Measurements from ENCODE around the gene HDAC1.
"Not testable (repeated sequence)": the region's sequence is repeated elsewhere in the genome, so short reads cannot be mapped to it uniquely, and the experiment has no call there.

The HDAC1 gene

DNA sequence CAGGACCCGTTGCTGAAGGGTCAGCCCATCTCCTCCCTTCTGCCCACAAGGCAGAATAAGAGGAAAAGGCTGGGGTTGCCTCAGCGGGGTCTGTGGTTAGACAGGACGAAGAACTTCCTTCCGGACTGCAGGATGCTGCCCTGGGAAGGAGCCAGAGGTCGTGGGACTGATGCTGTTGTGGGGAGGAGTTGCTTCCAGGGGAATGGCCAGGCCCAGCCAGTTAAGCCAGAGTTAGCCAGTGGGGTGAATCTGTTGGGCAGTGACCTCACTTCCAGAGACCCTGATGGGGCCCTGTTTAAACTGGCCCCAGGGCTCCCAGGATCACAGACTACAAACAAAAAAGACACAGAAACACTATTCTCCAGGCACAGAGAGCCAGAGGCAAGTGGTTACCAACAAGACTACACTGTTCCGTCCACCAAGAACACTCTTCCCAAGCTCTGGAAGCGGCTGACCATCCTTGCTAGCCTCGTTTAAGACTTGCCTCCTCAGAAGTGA, 57.4 kb downstream of the HDAC1 start:
- DNase-seq (ENCODE audit: low read depth), result no peak

DNA sequence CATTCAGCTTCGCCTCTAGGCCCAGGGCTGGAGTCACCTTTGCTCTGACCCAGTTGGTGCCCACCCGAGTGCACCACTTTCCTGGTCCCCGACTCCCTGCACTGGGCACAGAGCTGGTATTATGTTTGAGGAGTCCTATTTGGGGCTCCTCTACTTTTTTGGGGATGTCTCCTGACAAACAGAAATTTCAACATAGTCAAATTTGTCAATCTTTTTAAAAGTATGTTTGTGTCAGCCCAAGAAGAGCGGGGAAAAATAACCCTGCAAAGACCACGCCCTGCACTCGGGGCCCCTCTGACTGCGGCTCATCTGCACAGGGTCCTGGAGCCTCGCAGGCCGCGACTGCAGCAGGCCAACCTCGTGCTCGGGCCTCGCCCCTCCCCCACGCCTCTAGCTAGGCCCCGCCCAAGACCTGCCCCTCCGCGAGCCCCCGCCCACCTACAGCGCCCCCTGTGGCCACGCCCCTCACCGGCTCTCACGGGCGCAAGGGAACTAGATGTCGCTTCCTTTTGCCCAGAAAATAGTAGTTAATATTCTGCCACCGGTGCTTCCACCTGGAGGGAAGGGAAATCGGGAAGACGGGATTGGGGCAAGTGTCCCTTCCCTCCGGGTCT, 59.0 kb downstream of the HDAC1 start:
- DNase-seq (ENCODE audit: low read depth), result no peak

DNA sequence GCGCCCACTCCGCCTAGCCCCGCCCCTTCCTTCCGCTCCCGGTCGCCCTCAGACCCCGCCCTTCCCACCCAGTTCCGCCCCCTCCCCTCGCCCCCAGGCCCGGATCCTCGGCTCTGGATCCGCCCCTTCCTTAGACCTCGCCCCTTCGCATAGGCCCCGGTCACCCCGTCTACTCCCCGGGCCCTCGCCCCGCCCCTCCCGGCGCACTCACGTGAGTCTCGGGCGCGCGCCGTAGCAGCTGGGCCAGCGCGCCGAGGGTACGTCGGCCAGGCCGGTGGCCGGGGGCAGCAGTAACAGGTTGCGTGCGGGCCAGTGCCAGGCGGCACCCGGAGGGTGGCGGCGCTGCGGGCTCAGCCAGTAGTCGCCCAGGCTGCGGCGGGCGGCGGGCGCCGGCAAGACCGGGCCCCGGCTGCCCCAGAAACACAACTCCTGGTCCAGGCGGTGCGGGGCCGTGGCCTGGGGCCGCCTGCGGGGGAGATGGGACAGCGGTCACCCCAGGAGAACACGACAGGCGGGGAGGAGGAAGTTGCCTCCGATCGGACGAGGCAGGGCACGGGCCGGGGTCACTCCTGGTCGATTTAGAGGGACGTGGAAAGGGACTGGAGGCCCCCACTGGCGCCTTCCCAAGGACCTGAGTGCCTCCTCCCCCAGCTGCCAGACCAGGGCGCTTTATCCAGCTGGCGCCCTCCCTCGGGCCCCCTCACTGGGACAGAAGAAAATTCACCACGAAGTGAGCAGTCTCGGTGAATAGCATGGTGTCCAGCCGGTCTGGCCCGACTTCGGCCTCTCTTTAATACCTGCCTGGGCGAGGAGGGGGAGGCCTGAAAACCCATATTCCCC, 59.7 kb downstream of the HDAC1 start:
- DNase-seq (ENCODE audit: low read depth), result peak; percentile 83

DNA sequence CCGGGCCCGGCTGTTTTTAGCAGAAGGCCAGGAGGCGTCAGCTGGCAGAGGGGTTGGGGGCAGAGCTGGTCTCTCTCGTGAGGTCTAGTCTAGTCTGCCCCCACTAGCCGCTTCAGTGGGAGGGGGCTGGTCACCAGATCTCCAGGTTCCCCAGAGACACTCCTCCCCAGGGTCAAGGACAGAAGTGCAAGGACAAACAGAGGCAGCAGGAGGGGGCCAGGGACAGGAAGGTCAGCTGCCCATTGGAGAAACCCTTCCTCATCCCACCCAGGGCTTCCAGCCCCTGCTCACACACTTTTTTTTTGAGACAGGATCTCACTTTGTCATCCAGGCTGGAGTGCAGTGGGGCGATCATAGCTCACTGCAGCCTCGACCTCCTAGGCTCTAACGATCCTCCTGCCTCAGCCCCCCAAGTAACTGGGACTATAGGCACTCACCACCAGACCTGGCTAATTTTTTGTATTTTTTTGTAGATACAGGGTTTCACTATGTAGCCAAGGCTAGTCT, 60.4 kb downstream of the HDAC1 start:
- no peak for DNase-seq (ENCODE audit: low read depth)

DNA sequence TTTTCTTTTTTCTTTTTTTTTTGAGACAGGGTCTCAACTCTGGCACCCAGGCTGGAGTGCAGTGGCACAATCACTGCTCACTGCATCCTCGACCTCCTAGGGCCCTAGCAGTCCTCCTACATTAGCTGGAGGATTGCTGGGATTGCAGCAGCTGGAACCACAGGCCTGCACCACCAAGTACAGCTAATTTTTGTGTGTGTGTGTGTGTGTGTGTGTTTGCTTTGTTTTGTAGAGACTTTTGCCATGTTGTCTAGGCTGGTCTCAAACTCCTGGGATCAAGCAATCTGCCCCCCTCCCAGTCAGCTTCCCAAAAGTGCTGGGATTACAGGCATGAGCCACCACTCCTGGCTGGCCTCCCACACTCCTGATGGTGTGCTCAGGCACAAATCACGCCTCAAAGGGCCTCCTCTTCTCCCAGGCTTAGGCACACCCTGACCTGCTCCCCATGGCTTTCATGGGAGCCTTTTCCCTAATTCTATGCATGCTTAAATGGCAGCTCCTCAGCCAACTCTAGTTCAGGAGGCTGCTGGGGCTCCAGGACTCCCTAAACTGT, 61.0 kb downstream of the HDAC1 start:
- no peak for DNase-seq (ENCODE audit: low read depth)

DNA sequence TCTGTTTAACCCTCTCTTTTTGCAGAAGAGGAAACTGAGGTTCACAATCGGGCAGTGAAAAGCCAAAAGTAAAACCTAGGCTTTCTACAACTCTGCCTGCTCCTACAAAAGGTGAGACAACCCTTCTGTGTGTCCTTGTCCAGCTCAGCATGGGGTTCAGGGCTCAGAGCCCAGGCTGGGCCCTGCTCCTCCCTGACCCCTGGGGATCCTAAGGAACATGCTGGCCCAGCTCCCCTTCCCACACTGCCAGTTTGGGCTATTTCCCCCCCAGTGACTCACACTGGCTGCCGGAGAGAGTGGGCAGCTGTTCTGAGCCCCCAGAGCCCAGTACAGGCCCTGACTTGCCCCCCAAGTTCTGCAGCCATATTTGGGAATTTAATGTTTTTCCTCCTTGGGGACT, 61.5 kb downstream of the HDAC1 start:
- no peak for DNase-seq (ENCODE audit: low read depth)

DNA sequence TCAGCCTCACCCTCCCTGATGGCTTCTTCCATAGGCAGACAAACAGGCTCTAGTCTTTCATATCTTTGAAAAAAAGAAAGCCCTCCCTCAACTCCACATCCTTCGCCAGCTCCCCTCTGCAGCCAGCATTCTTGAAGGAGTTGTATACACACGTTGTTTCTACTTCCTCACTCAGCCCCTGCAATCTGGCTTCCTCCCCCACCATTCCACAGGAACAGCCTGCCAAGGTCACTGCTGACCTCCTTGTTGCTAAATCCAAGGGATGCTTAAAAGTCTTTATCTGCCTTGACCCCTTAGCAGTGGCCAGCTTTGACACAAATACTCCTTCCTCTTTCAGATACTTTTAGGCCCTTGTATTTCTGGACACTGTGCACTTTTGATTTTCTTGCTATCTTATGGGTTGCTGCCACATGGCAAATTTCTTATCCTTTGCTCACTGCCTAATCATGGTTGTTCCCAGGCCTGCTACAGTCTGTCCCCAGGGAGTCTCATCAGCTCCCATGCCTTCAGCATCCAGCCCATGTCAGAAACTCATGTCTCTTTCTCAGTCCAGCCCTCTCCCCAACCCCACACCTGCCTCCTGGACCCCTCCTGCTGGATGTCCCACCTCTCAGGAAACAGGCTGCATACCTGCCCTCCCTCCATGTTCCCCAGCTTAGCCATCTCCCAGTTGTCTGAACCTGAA, 62.1 kb downstream of the HDAC1 start:
- no peak for DNase-seq (ENCODE audit: low read depth)

DNA sequence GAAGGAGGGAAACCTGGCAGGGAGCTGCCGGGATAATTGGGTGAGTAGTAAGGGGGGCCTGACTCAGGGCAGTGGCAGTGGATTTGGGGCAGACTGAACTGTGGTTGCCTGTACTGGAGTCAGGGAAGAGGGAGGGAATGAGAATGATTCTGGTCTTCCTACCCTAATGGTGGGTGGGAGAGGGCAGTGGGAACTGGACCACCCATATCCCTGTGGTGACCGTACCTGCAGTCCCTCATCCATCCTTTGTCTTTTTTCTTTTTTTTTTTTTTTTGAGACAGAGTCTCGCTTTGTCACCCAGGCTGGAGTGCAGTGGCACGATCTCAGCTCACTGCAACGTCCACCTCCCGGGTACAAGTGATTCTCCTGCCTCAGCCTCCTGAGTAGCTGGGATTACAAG, 63.9 kb downstream of the HDAC1 start:
- not testable (repeated sequence) for DNase-seq (ENCODE audit: low read depth)

DNA sequence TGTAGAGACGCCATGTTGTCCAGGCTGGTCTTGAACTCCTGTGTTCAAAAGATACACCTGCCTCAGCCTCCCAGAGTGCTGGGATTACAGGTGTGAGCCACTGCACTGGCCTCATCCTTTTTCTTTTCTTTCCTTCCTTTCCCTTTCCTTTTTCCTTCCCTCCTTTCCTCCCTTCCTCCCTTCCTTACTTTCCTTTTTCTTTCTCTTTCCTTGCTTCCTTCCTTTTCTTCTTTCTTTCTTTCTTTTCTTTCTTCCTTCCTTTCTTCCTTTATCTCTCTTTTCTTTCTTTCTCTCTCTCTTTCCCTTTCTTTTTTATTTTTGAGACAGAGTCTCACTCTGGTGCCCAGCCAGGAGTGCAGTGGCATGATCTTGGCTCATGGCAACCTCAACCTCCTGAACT, 64.6 kb downstream of the HDAC1 start:
- no peak for DNase-seq (ENCODE audit: low read depth)

DNA sequence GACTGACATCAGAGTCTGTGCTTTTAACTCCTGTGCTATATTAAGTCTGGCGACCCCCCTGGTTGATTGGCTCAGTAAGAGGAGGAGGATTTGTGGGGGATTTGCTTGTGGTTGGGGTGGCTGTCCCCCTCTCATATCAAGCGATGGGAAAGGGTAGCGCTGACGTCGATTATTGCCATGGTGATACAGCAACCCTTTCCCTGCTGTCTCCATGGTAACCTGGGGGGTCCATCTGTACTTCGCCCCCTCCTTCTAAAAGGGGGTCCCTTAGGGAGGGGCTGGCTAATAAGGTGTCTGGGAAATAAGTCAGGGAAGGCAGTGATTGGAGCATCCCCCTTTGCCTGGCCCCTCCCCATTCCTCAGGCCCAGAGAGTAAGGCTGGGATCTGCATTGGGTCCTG, 65.7 kb downstream of the HDAC1 start:
- DNase-seq (ENCODE audit: low read depth), result no peak

DNA sequence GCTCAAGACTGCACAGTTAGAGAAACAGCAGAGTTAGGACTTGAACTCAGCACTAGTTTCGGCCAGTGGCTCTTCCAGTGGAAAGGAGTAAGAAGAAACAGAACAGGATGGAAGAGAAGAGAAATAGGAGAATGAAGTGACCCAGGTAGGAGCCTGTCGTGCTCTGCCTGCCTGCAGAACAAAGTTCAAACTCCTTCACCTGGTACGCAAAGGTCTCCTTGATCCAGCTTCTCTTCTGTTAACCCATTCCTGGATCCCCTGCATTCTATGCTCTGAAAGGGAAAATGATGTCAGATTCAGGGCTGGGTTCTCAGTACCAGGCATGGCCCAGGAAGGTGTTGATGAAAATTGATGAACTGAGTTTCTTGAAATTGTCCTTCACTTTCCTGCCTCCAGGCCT, 66.6 kb downstream of the HDAC1 start:
- no peak for DNase-seq (ENCODE audit: low read depth)

DNA sequence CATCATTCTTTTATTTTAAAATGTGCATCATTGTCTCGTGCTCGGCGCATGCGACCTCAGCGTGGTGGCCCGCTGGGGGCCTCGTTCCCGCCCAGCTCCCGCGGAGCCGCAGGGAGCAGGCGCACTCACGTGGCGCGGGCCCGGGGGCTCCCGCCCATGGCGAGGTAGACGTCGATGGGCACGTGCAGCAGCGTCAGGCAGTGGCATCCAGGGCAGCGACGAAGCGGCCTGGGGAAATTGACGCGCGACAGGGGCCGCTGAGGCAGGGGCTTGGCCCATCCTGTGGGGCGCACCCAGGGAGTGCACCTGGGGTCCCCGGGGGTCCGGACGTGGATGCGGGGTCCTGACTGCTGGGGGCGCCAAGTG, 69.4 kb downstream of the HDAC1 start:
- no peak for DNase-seq (ENCODE audit: low read depth)

DNA sequence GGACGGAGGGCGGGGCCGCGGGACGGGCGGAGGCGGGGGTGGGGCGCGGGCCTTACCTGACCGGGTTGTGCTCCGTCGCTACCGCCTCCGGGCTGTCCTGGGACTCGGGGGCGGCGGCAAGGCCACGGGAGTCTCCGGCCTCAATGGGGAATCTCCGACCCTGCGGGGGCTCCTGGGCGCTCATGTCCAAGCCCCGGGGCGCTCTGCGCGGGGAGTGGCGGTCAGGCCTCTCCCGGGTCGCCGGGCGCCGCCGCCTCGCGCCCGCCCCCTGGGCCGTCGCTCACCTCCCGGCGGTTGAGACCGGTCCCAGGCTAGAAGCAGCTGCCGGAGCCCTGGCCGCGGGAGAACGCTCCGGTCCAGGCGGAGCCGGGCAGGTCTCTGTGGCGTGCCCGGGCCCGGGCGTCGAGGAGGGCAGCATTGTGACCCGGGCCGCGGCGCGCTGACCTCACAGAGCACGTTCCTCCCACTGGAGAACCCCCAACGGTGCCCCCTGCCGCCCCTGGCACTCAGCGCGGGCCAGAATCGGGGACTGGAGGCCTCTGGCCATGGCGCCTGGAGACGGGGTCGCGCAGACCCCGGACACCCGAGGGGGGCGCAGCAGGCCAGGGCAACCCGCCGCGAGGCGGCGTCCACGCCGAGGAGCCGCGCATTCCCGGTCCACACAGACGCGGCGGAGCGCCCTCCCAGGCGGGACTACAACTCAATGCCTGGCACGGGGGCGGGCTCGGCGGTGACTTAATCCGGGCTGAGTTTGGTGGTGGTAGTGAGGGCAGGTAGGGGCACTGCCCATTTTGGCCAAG, 70.0 kb downstream of the HDAC1 start:
- DNase-seq (ENCODE audit: low read depth), result no peak

DNA sequence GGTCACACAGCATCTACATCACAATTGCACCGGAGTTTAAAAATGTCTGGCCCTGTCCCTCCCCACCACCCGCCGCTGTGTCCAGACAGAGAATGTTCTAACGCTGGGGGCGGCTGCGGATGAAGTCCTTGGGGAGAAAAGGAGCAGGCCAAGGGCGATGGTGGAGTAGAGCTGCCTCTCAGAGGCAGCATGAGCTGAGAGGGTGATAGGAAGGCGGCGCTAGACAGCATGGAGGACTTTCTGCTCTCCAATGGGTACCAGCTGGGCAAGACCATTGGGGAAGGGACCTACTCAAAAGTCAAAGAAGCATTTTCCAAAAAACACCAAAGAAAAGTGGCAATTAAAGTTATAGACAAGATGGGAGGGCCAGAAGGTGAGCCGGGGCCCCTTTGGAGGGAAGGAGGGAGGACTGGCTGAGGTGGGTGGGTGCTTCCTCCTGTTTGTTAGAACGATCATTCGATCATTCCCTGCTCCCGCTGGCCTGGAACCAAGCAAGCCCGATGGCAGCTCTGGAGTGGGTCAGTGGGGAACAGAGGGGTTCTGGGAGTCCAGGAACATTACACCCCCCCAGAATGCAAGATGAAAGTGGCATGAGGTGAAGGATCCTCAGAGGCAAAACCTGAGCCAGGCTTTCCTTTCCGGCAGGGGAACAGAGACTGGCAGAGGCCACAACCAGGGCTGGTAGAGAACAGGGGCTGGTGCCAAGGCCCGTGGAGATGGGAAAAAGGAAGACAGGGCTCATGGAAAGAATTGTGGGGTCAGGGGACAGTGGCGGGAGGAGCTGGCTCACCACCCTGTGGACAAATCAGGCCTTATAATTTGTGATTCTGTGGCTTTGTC, 70.8 kb downstream of the HDAC1 start, which contains the start of the genes FAM229A and TSSK3:
TSS of gene FAM229A (minus strand) at position 12 of the 840 bp plus-strand sequence. CDS start 394 bp downstream, outside the sequence.
TSS of gene TSSK3 (plus strand) at position 66 of the 840 bp plus-strand sequence. CDS start at position 229, 163 bp downstream.
- no peak for DNase-seq (ENCODE audit: low read depth)

DNA sequence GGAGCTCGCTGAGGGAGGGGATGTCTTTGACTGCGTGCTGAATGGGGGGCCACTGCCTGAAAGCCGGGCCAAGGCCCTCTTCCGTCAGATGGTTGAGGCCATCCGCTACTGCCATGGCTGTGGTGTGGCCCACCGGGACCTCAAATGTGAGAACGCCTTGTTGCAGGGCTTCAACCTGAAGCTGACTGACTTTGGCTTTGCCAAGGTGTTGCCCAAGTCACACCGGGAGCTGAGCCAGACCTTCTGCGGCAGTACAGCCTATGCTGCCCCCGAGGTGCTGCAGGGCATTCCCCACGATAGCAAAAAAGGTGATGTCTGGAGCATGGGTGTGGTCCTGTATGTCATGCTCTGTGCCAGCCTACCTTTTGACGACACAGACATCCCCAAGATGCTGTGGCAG, 71.8 kb downstream of the HDAC1 start:
- DNase-seq (ENCODE audit: low read depth), result no peak

DNA sequence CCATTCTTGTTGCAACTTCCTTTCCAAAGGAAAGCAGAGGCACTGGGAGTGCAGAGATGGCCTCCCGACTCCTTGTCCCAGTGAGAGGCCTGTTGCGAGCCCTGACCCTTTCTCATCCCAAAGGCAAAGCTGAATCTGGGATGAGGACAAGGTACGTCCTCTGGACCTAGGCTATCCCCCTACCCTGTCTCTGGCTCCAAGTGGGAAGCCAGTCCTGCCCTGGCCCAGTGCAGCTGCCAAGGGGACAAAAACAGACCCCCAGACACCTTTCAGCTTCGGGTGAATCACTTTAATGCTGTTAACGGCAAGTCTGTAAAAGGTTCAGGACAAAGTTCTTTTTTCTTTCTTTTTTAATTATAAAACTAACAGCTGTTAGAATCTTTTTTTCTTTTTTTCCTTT, 73.0 kb downstream of the HDAC1 start:
- DNase-seq (ENCODE audit: low read depth), result no peak

DNA sequence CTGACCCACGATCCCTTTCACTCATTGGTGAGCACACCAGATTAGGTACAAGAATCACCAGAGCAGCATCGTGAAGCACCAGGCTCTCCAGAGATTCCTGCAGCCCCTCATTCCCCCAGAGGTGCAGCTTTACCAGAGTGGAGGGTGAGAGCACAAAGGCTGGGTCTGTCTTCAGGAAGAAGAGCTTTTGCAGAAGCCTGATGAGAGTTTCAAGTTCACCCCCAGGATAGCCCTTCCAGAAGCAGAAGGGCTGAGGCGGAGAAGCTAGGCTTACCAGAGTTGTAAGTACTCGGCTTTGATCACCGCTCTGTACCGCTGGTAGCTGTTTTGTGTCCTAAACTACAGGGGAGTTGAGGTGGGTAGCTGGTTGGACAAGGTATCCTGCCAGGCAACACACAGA, 73.6 kb downstream of the HDAC1 start:
- no peak for DNase-seq (ENCODE audit: low read depth)

DNA sequence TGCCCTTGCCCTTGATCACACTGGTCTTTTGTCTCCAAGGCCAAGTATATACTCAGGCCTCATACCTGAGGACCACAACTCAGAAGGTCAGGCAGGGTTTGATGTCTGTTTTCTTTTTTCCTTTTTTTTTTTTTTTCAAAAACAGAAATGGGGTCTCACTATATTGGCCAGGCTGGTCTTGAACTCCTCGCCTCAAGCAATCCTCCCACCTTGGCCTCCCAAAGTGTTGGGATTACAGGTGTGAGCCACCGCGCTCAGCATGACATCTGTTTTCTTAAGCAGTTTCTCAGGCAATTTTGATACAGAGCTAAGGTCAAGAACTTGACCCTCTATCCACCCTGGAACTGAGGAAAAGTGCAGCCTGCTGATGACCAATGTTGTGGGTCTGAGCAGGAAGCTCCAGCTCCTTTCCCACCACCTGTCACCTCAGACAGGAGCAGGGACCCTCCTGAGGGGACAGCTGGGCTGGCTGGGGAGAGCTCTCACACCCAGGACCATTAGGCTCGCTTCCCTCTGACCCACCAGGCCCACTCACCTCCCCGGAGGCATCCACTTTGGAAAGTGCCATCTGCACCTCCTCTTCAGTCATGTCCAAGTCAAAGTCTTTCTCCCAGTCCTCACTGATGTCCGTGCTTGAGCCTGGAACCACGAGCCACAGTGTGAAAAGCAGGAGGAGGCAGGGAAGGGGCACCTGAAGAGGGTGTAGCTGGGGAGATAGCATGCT, 76.2 kb downstream of the HDAC1 start:
- no peak for DNase-seq (ENCODE audit: low read depth)

DNA sequence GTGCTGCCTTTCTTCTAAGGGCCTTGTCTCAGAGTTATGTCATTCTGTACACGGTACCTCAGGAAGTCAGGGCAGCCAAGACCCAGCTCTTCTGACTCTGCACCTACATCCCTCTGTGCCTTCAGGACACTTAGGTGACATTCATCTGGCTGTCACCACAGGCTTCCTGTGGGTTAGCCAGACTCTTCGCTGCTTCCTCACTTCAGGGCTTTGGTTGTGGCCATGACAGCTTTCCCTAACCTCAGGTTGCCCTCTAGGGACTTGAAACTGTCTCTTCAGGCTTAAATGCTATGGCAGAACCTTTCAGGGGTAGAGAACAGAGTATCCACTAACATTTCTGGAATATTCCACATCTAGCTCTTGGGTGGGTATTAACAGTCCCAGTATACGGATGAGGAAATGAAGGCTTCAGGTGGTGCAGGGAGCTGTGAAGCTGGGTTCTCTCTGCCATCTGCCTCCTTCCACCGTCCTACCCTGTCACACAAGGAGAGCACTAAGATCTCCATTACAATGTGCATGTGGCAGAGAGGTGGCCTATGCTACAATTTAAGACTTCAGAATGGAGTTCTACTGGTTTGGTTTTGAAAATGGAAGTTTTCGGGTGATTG, 80.4 kb downstream of the HDAC1 start:
- peak; percentile 32 for DNase-seq (ENCODE audit: low read depth)

Data from stimulated activated CD8-positive, alpha-beta memory T cell treated with anti-CD3 and anti-CD28 coated beads, Interleukin-12 subunit alpha, Interleukin-12 subunit beta, amount 100 ng/mL, for 1 hour (primary cell).